KMS-11 (cell line): ENCODE results near the gene LRWD1.

Experiments used
- H2AFZ ChIP-seq: fragments of 200-600 bp; sonication (generic); 2 replicates; pipeline ENCODE4 v1.6.1; 2016; ENCODE audit warnings: antibody characterized with exemption, mixed run types, low read depth
- H3K27ac ChIP-seq: fragments of 200-600 bp; sonication (generic); 2 replicates; pipeline ENCODE4 v1.6.1; 2016; ENCODE audit warnings: mild to moderate bottlenecking, mixed run types
- H3K27me3 ChIP-seq: fragments of 200-600 bp; sonication (generic); 2 replicates; pipeline ENCODE4 v1.6.1; 2017; ENCODE audit warnings: mild to moderate bottlenecking, low read depth, mixed run types, moderate library complexity; ENCODE audit not compliant: insufficient read depth
- H3K36me3 ChIP-seq: fragments of 200-600 bp; sonication (generic); 2 replicates; pipeline ENCODE4 v1.6.1; 2017; ENCODE audit warnings: mild to moderate bottlenecking, mixed run types; ENCODE audit not compliant: insufficient read depth
- H3K4me1 ChIP-seq: fragments of 200-600 bp; sonication (generic); 2 replicates; pipeline ENCODE4 v1.6.1; 2016; ENCODE audit warnings: mild to moderate bottlenecking, low read depth, mixed run types; ENCODE audit not compliant: poor library complexity, severe bottlenecking
- H3K4me2 ChIP-seq: fragments of 200-600 bp; sonication (generic); 2 replicates; pipeline ENCODE4 v1.7.0; 2016; ENCODE audit warnings: mild to moderate bottlenecking, mixed run types
- H3K4me3 ChIP-seq: fragments of 200-600 bp; sonication (generic); IDR thresholded peaks from 2 replicates; pipeline ENCODE4 v1.6.1; 2017; ENCODE audit warnings: low read depth, low read length, mixed read lengths; ENCODE audit not compliant: insufficient read depth
- H3K79me2 ChIP-seq: fragments of 200-600 bp; sonication (generic); 2 replicates; pipeline ENCODE4 v1.6.1; 2016; ENCODE audit warnings: low read depth, mixed run types; ENCODE audit not compliant: insufficient read depth
- H3K9ac ChIP-seq: fragments of 200-600 bp; sonication (generic); 2 replicates; pipeline ENCODE4 v1.6.1; 2016; ENCODE audit warnings: mild to moderate bottlenecking, mixed run types
- H4K20me1 ChIP-seq: fragments of 200-600 bp; sonication (generic); 2 replicates; pipeline ENCODE4 v1.6.1; 2016; ENCODE audit warnings: mild to moderate bottlenecking, mixed run types; ENCODE audit not compliant: insufficient read depth
- TF ChIP-seq, protein P1 (sequence below): fragments of 200-600 bp; sonication (generic); conservative IDR thresholded peaks from 2 replicates; pipeline ENCODE4 v1.6.1; 2017; ENCODE audit warnings: low read depth, mild to moderate bottlenecking, antibody characterized with exemption, low read length, moderate library complexity, mixed read lengths

Gene LRWD1

GRCh38 chr7:102467581-102468477 is 3.0 kb downstream of the LRWD1 start:
- H4K20me1 ChIP-seq: no peaks in the 10 kb centered on the region
- TF ChIP-seq, protein P1, sequence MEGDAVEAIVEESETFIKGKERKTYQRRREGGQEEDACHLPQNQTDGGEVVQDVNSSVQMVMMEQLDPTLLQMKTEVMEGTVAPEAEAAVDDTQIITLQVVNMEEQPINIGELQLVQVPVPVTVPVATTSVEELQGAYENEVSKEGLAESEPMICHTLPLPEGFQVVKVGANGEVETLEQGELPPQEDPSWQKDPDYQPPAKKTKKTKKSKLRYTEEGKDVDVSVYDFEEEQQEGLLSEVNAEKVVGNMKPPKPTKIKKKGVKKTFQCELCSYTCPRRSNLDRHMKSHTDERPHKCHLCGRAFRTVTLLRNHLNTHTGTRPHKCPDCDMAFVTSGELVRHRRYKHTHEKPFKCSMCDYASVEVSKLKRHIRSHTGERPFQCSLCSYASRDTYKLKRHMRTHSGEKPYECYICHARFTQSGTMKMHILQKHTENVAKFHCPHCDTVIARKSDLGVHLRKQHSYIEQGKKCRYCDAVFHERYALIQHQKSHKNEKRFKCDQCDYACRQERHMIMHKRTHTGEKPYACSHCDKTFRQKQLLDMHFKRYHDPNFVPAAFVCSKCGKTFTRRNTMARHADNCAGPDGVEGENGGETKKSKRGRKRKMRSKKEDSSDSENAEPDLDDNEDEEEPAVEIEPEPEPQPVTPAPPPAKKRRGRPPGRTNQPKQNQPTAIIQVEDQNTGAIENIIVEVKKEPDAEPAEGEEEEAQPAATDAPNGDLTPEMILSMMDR: no peak
- H3K79me2 ChIP-seq: peaks cover 18% of the 10 kb centered on the region; the same call in 1 of the 2 replicates
- peaks cover 18% of the 10 kb centered on the region for H3K4me1 ChIP-seq
- H2AFZ ChIP-seq: no peak overlapping the region
- no peak overlapping the region for H3K9ac ChIP-seq
- no peak overlapping the region for H3K27ac ChIP-seq
- H3K4me3 ChIP-seq: no peak overlapping the region
- no peaks in the 10 kb centered on the region for H3K27me3 ChIP-seq
- no peaks in the 10 kb centered on the region for H3K36me3 ChIP-seq
- no peak overlapping the region for H3K4me2 ChIP-seq

- H3K27ac ChIP-seq: no peak overlapping the region
- no peaks in the 10 kb centered on the region for H3K27me3 ChIP-seq
- H3K4me2 ChIP-seq: no peak overlapping the region
- H3K79me2 ChIP-seq: peaks cover 10% of the 10 kb centered on the region; the same call in 1 of the 2 replicates
- no peak overlapping the region for H2AFZ ChIP-seq
- no peak overlapping the region for H3K9ac ChIP-seq
- no peak overlapping the region for H3K4me3 ChIP-seq
- TF ChIP-seq, protein P1: no peak
- no peaks in the 10 kb centered on the region for H4K20me1 ChIP-seq
- H3K36me3 ChIP-seq: no peaks in the 10 kb centered on the region
- peaks cover 12% of the 10 kb centered on the region for H3K4me1 ChIP-seq
Observed at GRCh38 chr7:102468478-102469350, 3.9 kb downstream of the LRWD1 start.

- Histone ChIP-seq H3K4me1 (peaks cover 9% of the 10 kb centered on the region), H4K20me1 (no peaks in the 10 kb centered on the region), H3K4me3 (no peak overlapping the region), H3K9ac (no peak overlapping the region), H3K79me2 (peaks cover 2% of the 10 kb centered on the region; the same call in 1 of the 2 replicates), H3K27me3 (no peaks in the 10 kb centered on the region), H3K36me3 (no peaks in the 10 kb centered on the region), H2AFZ (no peak overlapping the region), H3K27ac (no peak overlapping the region), H3K4me2 (no peak overlapping the region)
- TF ChIP-seq, protein P1: no peak
Observed at GRCh38 chr7:102469351-102469971, 4.7 kb downstream of the LRWD1 start.
